GM12873 (cell line): Measurements from ENCODE around the gene CA10.

Experiments
- CTCF ChIP-seq: IDR thresholded peaks from 2 replicates; pipeline ENCODE4 v1.5.1; 2012; ENCODE audit warnings: low read depth, mild to moderate bottlenecking, moderate library complexity, low read length, control low read depth; ENCODE audit not compliant: insufficient read depth; ENCODE audit errors: missing control alignments

CA10 gene

GRCh38 chr17:51700011-51700760 is 458.3 kb downstream of the CA10 start:
- TF ChIP-seq CTCF, result no peak

GRCh38 chr17:51699303-51699702 is 459.2 kb downstream of the CA10 start:
- no peak for TF ChIP-seq CTCF

GRCh38 chr17:51692917-51693316 is 465.6 kb downstream of the CA10 start:
- no peak for TF ChIP-seq CTCF

- TF ChIP-seq CTCF, result no peak
Observed at GRCh38 chr17:51687887-51688286, 470.6 kb downstream of the CA10 start.

GRCh38 chr17:51685287-51685909 is 473.1 kb downstream of the CA10 start:
- no peak for TF ChIP-seq CTCF

GRCh38 chr17:51684214-51684613 is 474.3 kb downstream of the CA10 start:
- TF ChIP-seq CTCF, result no peak

- no peak for TF ChIP-seq CTCF
Observed at GRCh38 chr17:51683291-51683690, 475.2 kb downstream of the CA10 start.
